ENCODE data around the gene NUDT16L1.

The NUDT16L1 gene

GRCh38 chr16:4668313-4668960 is 24.9 kb upstream of the NUDT16L1 start:
- Histone ChIP-seq H3F3A (ENCODE audit: insufficient read depth, low read length) (no peaks in the 10 kb centered on the region), H3K9ac (ENCODE audit: low read length) (no peak overlapping the region), H3K9me3 (ENCODE audit: low read length) (no peaks in the 10 kb centered on the region), H3K27ac (ENCODE audit: low read depth, low read length, poor library complexity, severe bottlenecking) (no peak overlapping the region), H3K4me1 (ENCODE audit: insufficient read depth, low read length, severe bottlenecking) (peaks cover 17% of the 10 kb centered on the region), H3K27me3 (ENCODE audit: insufficient read depth, low read length) (no peaks in the 10 kb centered on the region), H3K4me3 (ENCODE audit: low read depth, low read length, poor library complexity, severe bottlenecking) (no peak overlapping the region), H3K36me3 (ENCODE audit: insufficient read depth, low read length) (peaks cover 49% of the 10 kb centered on the region), H3K9me2 (ENCODE audit: low read depth, low read length) (no peaks in the 10 kb centered on the region), H2AFZ (ENCODE audit: low read length) (no peak overlapping the region), H3K79me2 (ENCODE audit: insufficient read depth, low read length) (no peaks in the 10 kb centered on the region), H4K20me1 (ENCODE audit: insufficient read depth, low read length) (no peaks in the 10 kb centered on the region), H3K4me2 (ENCODE audit: low read length) (no peak overlapping the region)
- TF ChIP-seq EZH2 (IDR thresholded peaks at IDR 0.05; ENCODE audit: borderline replicate concordance, low read length) = no peak
- no peak for TF ChIP-seq CTCF (IDR thresholded peaks at IDR 0.05; ENCODE audit: low read length)

GRCh38 chr16:4673387-4674046 is 19.8 kb upstream of the NUDT16L1 start:
- no peak overlapping the region for H3K9ac ChIP-seq (ENCODE audit: low read length)
- H3K9me2 ChIP-seq (ENCODE audit: low read depth, low read length) = no peaks in the 10 kb centered on the region
- H3K4me2 ChIP-seq (ENCODE audit: low read length) = no peak overlapping the region
- no peaks in the 10 kb centered on the region for H3K4me1 ChIP-seq (ENCODE audit: insufficient read depth, low read length, severe bottlenecking)
- no peak overlapping the region for H2AFZ ChIP-seq (ENCODE audit: low read length)
- no peaks in the 10 kb centered on the region for H3K9me3 ChIP-seq (ENCODE audit: low read length)
- no peak overlapping the region for H3K27ac ChIP-seq (ENCODE audit: low read depth, low read length, poor library complexity, severe bottlenecking)
- no peaks in the 10 kb centered on the region for H3K27me3 ChIP-seq (ENCODE audit: insufficient read depth, low read length)
- H4K20me1 ChIP-seq (ENCODE audit: insufficient read depth, low read length) = no peaks in the 10 kb centered on the region
- no peaks in the 10 kb centered on the region for H3K79me2 ChIP-seq (ENCODE audit: insufficient read depth, low read length)
- no peak for TF ChIP-seq EZH2 (IDR thresholded peaks at IDR 0.05; ENCODE audit: borderline replicate concordance, low read length)
- no peak for TF ChIP-seq CTCF (IDR thresholded peaks at IDR 0.05; ENCODE audit: low read length)
- H3K4me3 ChIP-seq (ENCODE audit: low read depth, low read length, poor library complexity, severe bottlenecking) = no peak overlapping the region
- H3F3A ChIP-seq (ENCODE audit: insufficient read depth, low read length) = no peaks in the 10 kb centered on the region
- peaks cover 17% of the 10 kb centered on the region for H3K36me3 ChIP-seq (ENCODE audit: insufficient read depth, low read length)

GRCh38 chr16:4674926-4675530 is 18.3 kb upstream of the NUDT16L1 start:
- no peaks in the 10 kb centered on the region for H4K20me1 ChIP-seq (ENCODE audit: insufficient read depth, low read length)
- no peak overlapping the region for H2AFZ ChIP-seq (ENCODE audit: low read length)
- no peak overlapping the region for H3K4me2 ChIP-seq (ENCODE audit: low read length)
- H3K9ac ChIP-seq (ENCODE audit: low read length) = no peak overlapping the region
- no peak overlapping the region for H3K4me3 ChIP-seq (ENCODE audit: low read depth, low read length, poor library complexity, severe bottlenecking)
- H3K79me2 ChIP-seq (ENCODE audit: insufficient read depth, low read length) = no peaks in the 10 kb centered on the region
- H3K9me3 ChIP-seq (ENCODE audit: low read length) = no peaks in the 10 kb centered on the region
- H3K27me3 ChIP-seq (ENCODE audit: insufficient read depth, low read length) = no peaks in the 10 kb centered on the region
- H3K36me3 ChIP-seq (ENCODE audit: insufficient read depth, low read length) = 0 out of 2 replicates have a peak, but pooled peaks cover 4% of the 10 kb centered on the region
- TF ChIP-seq EZH2 (IDR thresholded peaks at IDR 0.05; ENCODE audit: borderline replicate concordance, low read length) (no peak), CTCF (IDR thresholded peaks at IDR 0.05; ENCODE audit: low read length) (no peak)
- no peaks in the 10 kb centered on the region for H3F3A ChIP-seq (ENCODE audit: insufficient read depth, low read length)
- H3K27ac ChIP-seq (ENCODE audit: low read depth, low read length, poor library complexity, severe bottlenecking) = no peak overlapping the region
- no peaks in the 10 kb centered on the region for H3K9me2 ChIP-seq (ENCODE audit: low read depth, low read length)
- H3K4me1 ChIP-seq (ENCODE audit: insufficient read depth, low read length, severe bottlenecking) = no peaks in the 10 kb centered on the region
